H1 (cell line): ENCODE measurements around the gene CCDC9B. TPM values are rescaled to one million over a fixed set of nuclear protein-coding genes. Genes with fewer than 3 reads are reported as not detected.

Experiments
- CTCF ChIA-PET: fragments of 300-600 bp; sonication (Branson Sonifier 250); formaldehyde crosslinking; loops from one replicate; lab custom pipeline; 2021; ENCODE audit not compliant: partially characterized antibody; lab: Charles Lee
- POLR2A ChIA-PET: fragments of 300-600 bp; sonication (Branson Sonifier 250); formaldehyde crosslinking; loops from one replicate; lab custom pipeline; 2021; ENCODE audit warnings: inconsistent platforms; ENCODE audit not compliant: partially characterized antibody; lab: Charles Lee
- DNase-seq, 2 experiments: peaks; one replicate each; pipeline versions ENCODE4 v3.0.0 to v3.0.0-alpha.2; 2010 to 2022; ENCODE audit warnings: low spot score in 2 of 2, low read depth in 1 of 2, mixed read lengths in 1 of 2
- FAIRE-seq: peaks from 2 replicates; lab custom pipeline; 2011; peaks lifted over from hg19 to GRCh38; lab: Jason Lieb, UNC
- H2AFZ ChIP-seq: 2 replicates; pipeline ENCODE4 v1.8.1; 2012; ENCODE audit warnings: low read length, inconsistent platforms
- H2AK5ac ChIP-seq: 2 replicates; pipeline ENCODE4 v1.6.1; 2013; ENCODE audit warnings: low read depth, low read length
- H2BK120ac ChIP-seq: replicated peaks from 2 replicates; pipeline ENCODE3; 2013; ENCODE audit warnings: low read depth, low read length, inconsistent platforms
- H2BK12ac ChIP-seq: 2 replicates; pipeline ENCODE4 v1.6.1; 2013; ENCODE audit warnings: low read depth, low read length
- H2BK15ac ChIP-seq: 2 replicates; pipeline ENCODE4 v1.6.1; 2013; ENCODE audit warnings: low read length
- H2BK20ac ChIP-seq: 2 replicates; pipeline ENCODE4 v1.6.1; 2013; ENCODE audit warnings: low read length
- H2BK5ac ChIP-seq: 2 replicates; pipeline ENCODE4 v1.6.1; 2013; ENCODE audit warnings: low read depth, low read length
- H3K14ac ChIP-seq: 2 replicates; pipeline ENCODE4 v1.6.1; 2013; ENCODE audit warnings: inconsistent platforms; ENCODE audit not compliant: insufficient read length
- H3K18ac ChIP-seq: 2 replicates; pipeline ENCODE4 v1.6.1; 2013; ENCODE audit warnings: low read length; ENCODE audit errors: extremely low read depth
- H3K23ac ChIP-seq: 2 replicates; pipeline ENCODE4 v1.6.1; 2013; ENCODE audit warnings: inconsistent platforms; ENCODE audit not compliant: insufficient read length
- H3K23me2 ChIP-seq: 2 replicates; pipeline ENCODE4 v1.6.1; 2013; ENCODE audit warnings: low read depth, low read length
- H3K27ac ChIP-seq: 2 replicates; pipeline ENCODE4 v1.6.1; 2011; ENCODE audit warnings: low read depth, low read length, inconsistent platforms
- H3K27me3 ChIP-seq, 4 experiments: replicated peaks in 1 of 4; 1 replicate in 1 of 4; 2 replicates in 3 of 4; pipeline versions ENCODE4 v1.6.1 to v1.8.1; 2011 to 2013; ENCODE audit warnings: low read length in 3 of 4, mild to moderate bottlenecking in 3 of 4, inconsistent platforms in 2 of 4, mixed read lengths in 2 of 4, moderate library complexity in 1 of 4; ENCODE audit not compliant: control insufficient read depth in 3 of 4, insufficient read depth in 3 of 4; ENCODE audit errors: extremely low read depth in 1 of 4
- H3K36me3 ChIP-seq, 4 experiments: 2 replicates each; pipeline versions ENCODE4 v1.6.1 to v1.8.1; 2011 to 2013; ENCODE audit warnings: mild to moderate bottlenecking in 4 of 4, low read length in 3 of 4, moderate library complexity in 2 of 4, control low read depth in 1 of 4, inconsistent platforms in 1 of 4; ENCODE audit not compliant: insufficient read depth in 4 of 4, control insufficient read depth in 2 of 4
- H3K4ac ChIP-seq: replicated peaks from 2 replicates; pipeline ENCODE3; 2013; ENCODE audit warnings: low read length, low read depth, mixed read lengths, inconsistent platforms; ENCODE audit not compliant: insufficient read length
- H3K4me1 ChIP-seq, 4 experiments: replicated peaks in 1 of 4; 1 replicate in 1 of 4; 2 replicates in 3 of 4; pipeline versions ENCODE4 v1.6.1 to v1.8.1; 2011 to 2013; ENCODE audit warnings: low read length in 3 of 4, inconsistent platforms in 2 of 4, mixed read lengths in 1 of 4; ENCODE audit not compliant: insufficient read depth in 4 of 4, control insufficient read depth in 3 of 4
- H3K4me2 ChIP-seq, 2 experiments: 2 replicates each; pipeline versions ENCODE4 v1.6.1 to v1.8.1; 2011 to 2013; ENCODE audit warnings: low read depth in 2 of 2, low read length in 2 of 2, control low read depth in 1 of 2, inconsistent platforms in 1 of 2, mild to moderate bottlenecking in 1 of 2; ENCODE audit not compliant: insufficient read depth in 1 of 2
- H3K4me3 ChIP-seq, 4 experiments: fragments of 200-600, 300-600 bp in 1 of 4; sonication (generic), shearing (Covaris generic), sonication (Bioruptor Twin) in 1 of 4; 2 replicates each; pipeline versions ENCODE4 v1.5.1 to v1.8.1; 2011 to 2016; ENCODE audit warnings: low read length in 4 of 4, low read depth in 3 of 4, control low read depth in 2 of 4, inconsistent platforms in 2 of 4, mild to moderate bottlenecking in 2 of 4, mixed read lengths in 1 of 4, moderate library complexity in 1 of 4; ENCODE audit not compliant: insufficient read depth in 2 of 4; ENCODE audit errors: extremely low read depth in 1 of 4
- H3K56ac ChIP-seq: replicated peaks from 2 replicates; pipeline ENCODE3; 2013; ENCODE audit warnings: low read depth, mild to moderate bottlenecking, mixed read lengths, low read length, inconsistent platforms; ENCODE audit not compliant: insufficient read length
- H3K79me1 ChIP-seq: 2 replicates; pipeline ENCODE4 v1.6.1; 2013; ENCODE audit warnings: low read depth, low read length, control low read depth
- H3K79me2 ChIP-seq, 2 experiments: 2 replicates each; pipeline versions ENCODE4 v1.6.1 to v1.8.1; 2012 to 2013; ENCODE audit warnings: low read length in 2 of 2, mild to moderate bottlenecking in 2 of 2, inconsistent platforms in 1 of 2; ENCODE audit not compliant: insufficient read depth in 2 of 2, control insufficient read depth in 1 of 2
- H3K9ac ChIP-seq, 4 experiments: replicated peaks in 1 of 4; 1 replicate in 1 of 4; 2 replicates in 3 of 4; pipeline versions ENCODE4 v1.6.1 to v1.8.1; 2011 to 2013; ENCODE audit warnings: low read depth in 3 of 4, low read length in 3 of 4, control low read depth in 2 of 4, mild to moderate bottlenecking in 2 of 4, moderate library complexity in 2 of 4, inconsistent platforms in 1 of 4; ENCODE audit errors: extremely low read depth in 1 of 4
- H3K9me3 ChIP-seq, 2 experiments: 2 replicates each; pipeline versions ENCODE4 v1.6.1 to v1.8.1; 2012 to 2013; ENCODE audit warnings: mild to moderate bottlenecking in 2 of 2, moderate library complexity in 2 of 2, control low read depth in 1 of 2, inconsistent platforms in 1 of 2, low read depth in 1 of 2, low read length in 1 of 2, mixed read lengths in 1 of 2; ENCODE audit not compliant: insufficient read depth in 2 of 2
- H4K20me1 ChIP-seq, 2 experiments: replicated peaks in 1 of 2; 2 replicates each; pipeline versions ENCODE3 to v1.8.1; 2011 to 2013; ENCODE audit warnings: inconsistent platforms in 2 of 2, low read length in 2 of 2, mild to moderate bottlenecking in 1 of 2; ENCODE audit not compliant: insufficient read depth in 2 of 2, control insufficient read depth in 1 of 2
- H4K5ac ChIP-seq: 2 replicates; pipeline ENCODE4 v1.6.1; 2013; ENCODE audit warnings: low read length, low read depth, mixed read lengths, inconsistent platforms; ENCODE audit not compliant: insufficient read length
- H4K8ac ChIP-seq: 2 replicates; pipeline ENCODE4 v1.8.0; 2013; ENCODE audit warnings: mild to moderate bottlenecking, moderate library complexity, low read length, inconsistent platforms; ENCODE audit not compliant: insufficient read depth; ENCODE audit errors: extremely low read depth
- H4K91ac ChIP-seq: replicated peaks from 2 replicates; pipeline ENCODE3; 2013; ENCODE audit warnings: low read length, mixed read lengths, inconsistent platforms; ENCODE audit not compliant: insufficient read length
- HDAC2 ChIP-seq, 2 experiments: fragments of 300-600 bp in 1 of 2; sonication (generic) in 1 of 2; IDR thresholded peaks; 2 replicates each; pipeline ENCODE4 v1.6.1; 2011 to 2012; ENCODE audit warnings: low read depth in 2 of 2, low read length in 2 of 2, mild to moderate bottlenecking in 2 of 2, moderate library complexity in 2 of 2, borderline replicate concordance in 1 of 2, inconsistent platforms in 1 of 2
- HDAC6 ChIP-seq: IDR thresholded peaks from one replicate; pipeline ENCODE4 v1.7.1; 2012; ENCODE audit warnings: low read depth, mild to moderate bottlenecking, inconsistent platforms, low read length, moderate library complexity
- JUN ChIP-seq: IDR thresholded peaks from 2 replicates; pipeline ENCODE4 v1.6.1; 2011; ENCODE audit warnings: low read depth, mild to moderate bottlenecking, improper control_type of control experiment, low read length
- KDM4A ChIP-seq: IDR thresholded peaks from one replicate; pipeline ENCODE4 v1.7.1; 2012; ENCODE audit warnings: low read depth, mild to moderate bottlenecking, moderate library complexity, low read length, inconsistent platforms; ENCODE audit not compliant: severe bottlenecking
- POLR2AphosphoS5 ChIP-seq: IDR thresholded peaks from 2 replicates; pipeline ENCODE4 v1.6.1; 2011; ENCODE audit warnings: low read depth, low read length
- RAD21 ChIP-seq, 2 experiments: IDR thresholded peaks in 1 of 2; conservative IDR thresholded peaks in 1 of 2; 2 replicates each; pipeline ENCODE4 v1.6.1; 2011; ENCODE audit warnings: low read depth in 2 of 2, low read length in 2 of 2, improper control_type of control experiment in 1 of 2, inconsistent platforms in 1 of 2, mild to moderate bottlenecking in 1 of 2, moderate library complexity in 1 of 2
- WGBS, 2 experiments: shearing (Covaris generic) in 1 of 2; methylation state at CpG; one replicate each; pipeline versions ENCODE4 v1.1.6 to v1.1.7; 2013 to 2015; ENCODE audit warnings: low lambda C conversion rate in 2 of 2, mixed read lengths in 2 of 2, inconsistent platforms in 1 of 2, low coverage in 1 of 2, missing lambda C conversion rate in 1 of 2; ENCODE audit not compliant: insufficient replicate concordance in 2 of 2, insufficient coverage in 1 of 2, insufficient read length in 1 of 2; ENCODE audit errors: extremely low coverage in 1 of 2, missing lambda C conversion rate in 1 of 2; 5-methylcytosine and 5-hydroxymethylcytosine counted together
- polyA plus RNA-seq, 7 experiments: library from polyadenylated mRNA; depleted of rRNA in 3 of 7; stranded (reverse) in 5 of 7; unstranded in 2 of 7; fragments of >200 nt in 5 of 7; fragments of 200-250 nt in 2 of 7; gene quantifications; 1 replicate in 5 of 7; 2 replicates in 1 of 7; 4 replicates in 1 of 7; pipeline versions ENCODE4 v1.2.1 to v1.2.3, GENCODE V29; 2011 to 2013; ENCODE audit warnings: missing spikeins in 2 of 7, mixed read lengths in 2 of 7
- total RNA-seq: library from RNA; stranded (reverse); fragmentation: NEBNext Ultra II Directional; extraction: Animal tissue kit (Norgen Biotek cat#: 25700); gene quantifications from 2 replicates; pipeline ENCODE4 v1.2.1, GENCODE V29; 2021
- TF ChIP-seq, protein P1 (sequence below): IDR thresholded peaks from 2 replicates; pipeline ENCODE4 v1.6.1; 2012; ENCODE audit warnings: low read length, inconsistent platforms
- TF ChIP-seq, protein P2 (sequence below): IDR thresholded peaks from 2 replicates; pipeline ENCODE4 v1.6.1; 2012; ENCODE audit warnings: inconsistent platforms

CCDC9B gene
- total and polyA plus RNA-seq, 2 of the 8 experiments (the other 6 are each of a cell fraction or from before 2014, with no cell fraction given) = 0.45 to 0.78 TPM

DNA sequence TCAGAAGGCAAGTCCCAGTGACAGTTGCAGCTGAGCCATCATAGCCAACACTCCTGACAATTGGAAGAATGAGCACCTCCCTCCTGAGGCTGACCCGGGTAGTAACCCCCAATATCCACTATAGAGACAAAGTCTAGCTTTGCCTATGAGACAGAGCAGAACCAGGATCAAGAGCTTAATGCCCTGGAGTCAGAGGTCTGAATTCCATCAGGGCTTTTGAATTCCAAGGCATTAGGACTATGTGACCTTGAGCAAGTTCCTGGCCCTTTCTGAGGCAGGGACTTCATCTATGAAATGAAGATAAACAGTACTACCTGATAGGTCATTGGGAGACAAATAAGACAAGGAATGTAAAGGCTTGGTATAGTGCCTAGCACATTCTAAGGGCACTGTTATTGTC, 20.3 kb downstream of the CCDC9B start:
- H4K20me1 ChIP-seq = no peaks in the 10 kb centered on the region
- no peak overlapping the region for H3K23ac ChIP-seq
- no peaks in the 10 kb centered on the region for H3K9me3 ChIP-seq
- H2BK120ac ChIP-seq = no peak overlapping the region
- no peak overlapping the region for H2AK5ac ChIP-seq
- no peak overlapping the region for H3K9ac ChIP-seq
- H2AFZ ChIP-seq = no peak overlapping the region
- DNase-seq (no peak), FAIRE-seq (no peak)
- peaks cover 11% of the 10 kb centered on the region; the same call in 1 of the 2 replicates for H3K23me2 ChIP-seq
- no peak overlapping the region for H3K4me3 ChIP-seq
- no peak overlapping the region for H2BK12ac ChIP-seq
- H3K56ac ChIP-seq = no peak overlapping the region
- H2BK20ac ChIP-seq = no peak overlapping the region
- CTCF ChIA-PET = interaction anchor here (0.6 to 23.9 kb wide), 22 partner anchors 12 to 577 kb away, joined by 3 to 584 read pairs (median 5); partner anchors contain the start of genes ANKRD63, CCDC9B, DISP2 and PHGR1
- H3K36me3 ChIP-seq = peaks cover 0 to 2% (median 0%) of the 10 kb centered on the region in 4 experiments; a peak in 1 of 8 replicates
- H3K18ac ChIP-seq = no peak overlapping the region
- H2BK15ac ChIP-seq = no peak overlapping the region
- peaks cover 0 to 8% of the 10 kb centered on the region in 2 experiments; a peak in 3 of 4 replicates for H3K79me2 ChIP-seq
- POLR2A ChIA-PET = interaction anchor here (0.7 to 1.8 kb wide), 6 partner anchors 9 to 20 kb away, joined by 3 to 4 read pairs (median 4); partner anchors contain the start of gene CCDC9B
- no peak overlapping the region for H4K91ac ChIP-seq
- peaks cover 5 to 20% (median 11%) of the 10 kb centered on the region in 4 experiments for H3K4me1 ChIP-seq
- 38% methylated on average over 1 of the region's 1 CpG; no CpG with 5 or more reads in 1 of the 2 experiments for WGBS, 2 experiments
- peaks cover 0 to 19% (median 9%) of the 10 kb centered on the region in 4 experiments; a peak in 4 of 7 replicates for H3K27me3 ChIP-seq
- no peak overlapping the region for H4K5ac ChIP-seq
- no peak overlapping the region for H4K8ac ChIP-seq
- H3K27ac ChIP-seq = no peak overlapping the region
- no peak overlapping the region for H2BK5ac ChIP-seq
- no peak overlapping the region for H3K14ac ChIP-seq
- H3K4ac ChIP-seq = no peak overlapping the region
- no peak overlapping the region for H3K4me2 ChIP-seq
- H3K79me1 ChIP-seq = no peaks in the 10 kb centered on the region; the same call in 1 of the 2 replicates
- TF ChIP-seq, protein P1, sequence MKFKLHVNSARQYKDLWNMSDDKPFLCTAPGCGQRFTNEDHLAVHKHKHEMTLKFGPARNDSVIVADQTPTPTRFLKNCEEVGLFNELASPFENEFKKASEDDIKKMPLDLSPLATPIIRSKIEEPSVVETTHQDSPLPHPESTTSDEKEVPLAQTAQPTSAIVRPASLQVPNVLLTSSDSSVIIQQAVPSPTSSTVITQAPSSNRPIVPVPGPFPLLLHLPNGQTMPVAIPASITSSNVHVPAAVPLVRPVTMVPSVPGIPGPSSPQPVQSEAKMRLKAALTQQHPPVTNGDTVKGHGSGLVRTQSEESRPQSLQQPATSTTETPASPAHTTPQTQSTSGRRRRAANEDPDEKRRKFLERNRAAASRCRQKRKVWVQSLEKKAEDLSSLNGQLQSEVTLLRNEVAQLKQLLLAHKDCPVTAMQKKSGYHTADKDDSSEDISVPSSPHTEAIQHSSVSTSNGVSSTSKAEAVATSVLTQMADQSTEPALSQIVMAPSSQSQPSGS = no peak
- TF ChIP-seq RAD21 (IDR thresholded peaks at IDR 0.05 in 1 of 2, conservative IDR thresholded peaks at IDR 0.05 in 1 of 2; ENCODE audit: low read depth in 2 of 2, low read length in 2 of 2) (no peak), HDAC6 (no peak), POLR2AphosphoS5 (no peak), JUN (no peak), KDM4A (no peak), HDAC2 (IDR thresholded peaks at IDR 0.05; ENCODE audit: borderline replicate concordance in 1 of 2, low read depth in 2 of 2, low read length in 2 of 2) (no peak)
- TF ChIP-seq, protein P2, sequence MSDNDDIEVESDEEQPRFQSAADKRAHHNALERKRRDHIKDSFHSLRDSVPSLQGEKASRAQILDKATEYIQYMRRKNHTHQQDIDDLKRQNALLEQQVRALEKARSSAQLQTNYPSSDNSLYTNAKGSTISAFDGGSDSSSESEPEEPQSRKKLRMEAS = no peak
